ENCODE data around the gene VPS25. TPM values are rescaled to one million over a fixed set of nuclear protein-coding genes. Genes with fewer than 3 reads are reported as not detected.

Gene VPS25
- total RNA-seq, 1 experiment from 2014 or later = 37.7 TPM

Small RNA genes lying within 50 kb of the gene (microRNA-seq; reads per million reads assigned to microRNA genes)
- gene MIR6781 (ENCODE audit: unreplicated experiment) = 0.95 reads per million

Other genes with a start within 250 kb of the VPS25 start
- 33.5 TPM for gene NAGLU, start 237.2 kb upstream of the VPS25 start, total RNA-seq (2021; ENCODE audit: unreplicated experiment)
- gene HSD17B1, start 220.5 kb upstream of the VPS25 start, total RNA-seq (2021; ENCODE audit: unreplicated experiment) = 5.4 TPM
- gene COASY, start 211.3 kb upstream of the VPS25 start, total RNA-seq (2021; ENCODE audit: unreplicated experiment) = 76.7 TPM
- 35.8 TPM for gene MLX, start 206.3 kb upstream of the VPS25 start, total RNA-seq (2021; ENCODE audit: unreplicated experiment)
- 19.2 TPM for gene PSMC3IP, start 195.7 kb upstream of the VPS25 start, total RNA-seq (2021; ENCODE audit: unreplicated experiment)
- gene RETREG3, start 164.1 kb upstream of the VPS25 start, total RNA-seq (2021; ENCODE audit: unreplicated experiment) = 42.3 TPM
- 99.8 TPM for gene TUBG1, start 163.8 kb upstream of the VPS25 start, total RNA-seq (2021; ENCODE audit: unreplicated experiment)
- 25.5 TPM for gene TUBG2, start 114.2 kb upstream of the VPS25 start, total RNA-seq (2021; ENCODE audit: unreplicated experiment)
- gene PLEKHH3, start 96.5 kb upstream of the VPS25 start, total RNA-seq (2021; ENCODE audit: unreplicated experiment) = 32.2 TPM
- 1.9 TPM for gene CCR10, start 91.6 kb upstream of the VPS25 start, total RNA-seq (2021; ENCODE audit: unreplicated experiment)
- 20.4 TPM for gene CNTNAP1, start 90.9 kb upstream of the VPS25 start, total RNA-seq (2021; ENCODE audit: unreplicated experiment)
- 17.7 TPM for gene EZH1, start 28.4 kb upstream of the VPS25 start, total RNA-seq (2021; ENCODE audit: unreplicated experiment)
- 1.1 TPM for gene RAMP2, start 12.2 kb upstream of the VPS25 start, total RNA-seq (2021; ENCODE audit: unreplicated experiment)
- 3.5 TPM for gene WNK4, start 7.2 kb downstream of the VPS25 start, total RNA-seq (2021; ENCODE audit: unreplicated experiment)
- 48.8 TPM for gene COA3, start 25.3 kb downstream of the VPS25 start, total RNA-seq (2021; ENCODE audit: unreplicated experiment)
- gene CNTD1, start 25.4 kb downstream of the VPS25 start, total RNA-seq (2021; ENCODE audit: unreplicated experiment) = 0.13 TPM
- 61.8 TPM for gene BECN1, start 50.8 kb downstream of the VPS25 start, total RNA-seq (2021; ENCODE audit: unreplicated experiment)
- gene PSME3, start 59.9 kb downstream of the VPS25 start, total RNA-seq (2021; ENCODE audit: unreplicated experiment) = 110 TPM
- 0.85 TPM for gene AOC2, start 71.1 kb downstream of the VPS25 start, total RNA-seq (2021; ENCODE audit: unreplicated experiment)
- gene AOC3, start 77.8 kb downstream of the VPS25 start, total RNA-seq (2021; ENCODE audit: unreplicated experiment) = 0.21 TPM
- 0.08 TPM for gene G6PC1, start 127.3 kb downstream of the VPS25 start, total RNA-seq (2021; ENCODE audit: unreplicated experiment)
- 23.5 TPM for gene AARSD1, start 191.0 kb downstream of the VPS25 start, total RNA-seq (2021; ENCODE audit: unreplicated experiment)
- gene PTGES3L, start 206.6 kb downstream of the VPS25 start, total RNA-seq (2021; ENCODE audit: unreplicated experiment) = 0.74 TPM
- gene RUNDC1, start 207.1 kb downstream of the VPS25 start, total RNA-seq (2021; ENCODE audit: unreplicated experiment) = 11.2 TPM
- gene RPL27, start 225.0 kb downstream of the VPS25 start, total RNA-seq (2021; ENCODE audit: unreplicated experiment) = 513 TPM
- 42.6 TPM for gene IFI35, start 233.3 kb downstream of the VPS25 start, total RNA-seq (2021; ENCODE audit: unreplicated experiment)
- gene VAT1, start 248.9 kb downstream of the VPS25 start, total RNA-seq (2021; ENCODE audit: unreplicated experiment) = 169 TPM

All from Panc1 (cell line).